Memory B cell (primary cell): ENCODE measurements around the gene SMIM35.
A peak's percentile ranks its signal among the peaks of the same experiment; 100 is the strongest.
"Not testable (repeated sequence)": the region's sequence is repeated elsewhere in the genome, so short reads cannot be mapped to it uniquely, and the experiment has no call there.

Experiments
- ATAC-seq: fragments of 150-1000 bp; cut with Tn5 transposase; 2 replicates; pipeline ENCODE4 v1.10.0; 2021; ENCODE audit warnings: low read depth, mild to moderate bottlenecking, moderate library complexity
- DNase-seq, 2 donors: peaks; one replicate each; pipeline ENCODE4 v3.0.0; 2022; ENCODE audit warnings: low spot score in 2 of 2
- H3K27ac Mint-ChIP-seq: one replicate; pipeline ENCODE4 v1.8.0; 2022; ENCODE audit warnings: mild to moderate bottlenecking, moderate library complexity, mixed read lengths
- H3K27me3 Mint-ChIP-seq: one replicate; pipeline ENCODE4 v1.8.0; 2022; ENCODE audit warnings: mixed read lengths
- H3K36me3 Mint-ChIP-seq: one replicate; pipeline ENCODE4 v1.8.0; 2022; ENCODE audit warnings: mild to moderate bottlenecking, mixed read lengths
- H3K4me1 Mint-ChIP-seq: one replicate; pipeline ENCODE4 v1.8.0; 2022; ENCODE audit warnings: mixed read lengths
- H3K4me3 Mint-ChIP-seq: one replicate; pipeline ENCODE4 v1.8.0; 2022; ENCODE audit warnings: mild to moderate bottlenecking, moderate library complexity, mixed read lengths
- H3K9me3 Mint-ChIP-seq: one replicate; pipeline ENCODE4 v1.8.0; 2022; ENCODE audit warnings: mixed read lengths

The SMIM35 gene

GRCh38 chr11:117983163-117983475, 103.6 kb downstream of the SMIM35 start:
- peaks cover 41% of the 10 kb centered on the region for H3K4me1 Mint-ChIP-seq
- H3K4me3 Mint-ChIP-seq, result no peak overlapping the region
- peaks cover 1% of the 10 kb centered on the region for H3K9me3 Mint-ChIP-seq
- peaks cover 7% of the 10 kb centered on the region for H3K36me3 Mint-ChIP-seq
- DNase-seq (no peak), ATAC-seq (no peak)
- H3K27me3 Mint-ChIP-seq, result no peaks in the 10 kb centered on the region
- peak overlapping the region; percentile 94 for H3K27ac Mint-ChIP-seq

GRCh38 chr11:117980720-117981119, 106.0 kb downstream of the SMIM35 start:
- Mint-ChIP-seq H3K36me3 (peaks cover 10% of the 10 kb centered on the region), H3K27ac (peak overlapping the region; percentile 97), H3K9me3 (peaks cover 1% of the 10 kb centered on the region), H3K4me1 (peaks cover 31% of the 10 kb centered on the region), H3K4me3 (no peak overlapping the region), H3K27me3 (no peaks in the 10 kb centered on the region)
- ATAC-seq (no peak), DNase-seq (no peak)

GRCh38 chr11:117980280-117980679, 106.5 kb downstream of the SMIM35 start:
- ATAC-seq (no peak), DNase-seq (no peak)
- no peaks in the 10 kb centered on the region for H3K27me3 Mint-ChIP-seq
- peak overlapping the region; percentile 9 for H3K4me3 Mint-ChIP-seq
- peak overlapping the region; percentile 97 for H3K27ac Mint-ChIP-seq
- peaks cover 1% of the 10 kb centered on the region for H3K9me3 Mint-ChIP-seq
- peaks cover 31% of the 10 kb centered on the region for H3K4me1 Mint-ChIP-seq
- H3K36me3 Mint-ChIP-seq, result peaks cover 10% of the 10 kb centered on the region

GRCh38 chr11:117979481-117980211, 107.1 kb downstream of the SMIM35 start:
- peak overlapping the region; percentile 97 for H3K27ac Mint-ChIP-seq
- H3K4me1 Mint-ChIP-seq, result peaks cover 24% of the 10 kb centered on the region
- H3K9me3 Mint-ChIP-seq, result peaks cover 1% of the 10 kb centered on the region
- H3K4me3 Mint-ChIP-seq, result peak overlapping the region; percentile 9
- no peaks in the 10 kb centered on the region for H3K27me3 Mint-ChIP-seq
- H3K36me3 Mint-ChIP-seq, result peaks cover 7% of the 10 kb centered on the region
- ATAC-seq (peak; percentile 95), DNase-seq (peak in 1 of 2 donors; percentile 35)

- peaks cover 7% of the 10 kb centered on the region for H3K36me3 Mint-ChIP-seq
- H3K4me1 Mint-ChIP-seq, result peaks cover 22% of the 10 kb centered on the region
- ATAC-seq, result no peak
- peaks cover 1% of the 10 kb centered on the region for H3K9me3 Mint-ChIP-seq
- DNase-seq, result no peak
- H3K27me3 Mint-ChIP-seq, result no peaks in the 10 kb centered on the region
- peak overlapping the region; percentile 97 for H3K27ac Mint-ChIP-seq
- H3K4me3 Mint-ChIP-seq, result no peak overlapping the region
These were observed 107.8 kb downstream of the SMIM35 start for GRCh38 chr11:117978991-117979390.

GRCh38 chr11:117978291-117978910, 108.4 kb downstream of the SMIM35 start:
- not testable (repeated sequence) for DNase-seq, H3K4me3 Mint-ChIP-seq, H3K27me3 Mint-ChIP-seq, H3K27ac Mint-ChIP-seq, ATAC-seq, H3K36me3 Mint-ChIP-seq, H3K9me3 Mint-ChIP-seq
- H3K4me1 Mint-ChIP-seq, result peaks cover 20% of the 10 kb centered on the region

- H3K27me3 Mint-ChIP-seq, DNase-seq, ATAC-seq, H3K36me3 Mint-ChIP-seq, H3K4me3 Mint-ChIP-seq, H3K9me3 Mint-ChIP-seq, H3K27ac Mint-ChIP-seq: not testable (repeated sequence)
- H3K4me1 Mint-ChIP-seq, result peaks cover 21% of the 10 kb centered on the region
These were observed 109.0 kb downstream of the SMIM35 start for GRCh38 chr11:117977612-117978264.

GRCh38 chr11:117977029-117977428, 109.7 kb downstream of the SMIM35 start:
- no peaks in the 10 kb centered on the region for H3K27me3 Mint-ChIP-seq
- peaks cover 23% of the 10 kb centered on the region for H3K4me1 Mint-ChIP-seq
- H3K27ac Mint-ChIP-seq, result no peak overlapping the region
- H3K4me3 Mint-ChIP-seq, result no peak overlapping the region
- peaks cover 7% of the 10 kb centered on the region for H3K36me3 Mint-ChIP-seq
- ATAC-seq (no peak), DNase-seq (no peak)
- no peaks in the 10 kb centered on the region for H3K9me3 Mint-ChIP-seq

- no peak for DNase-seq
- no peaks in the 10 kb centered on the region for H3K27me3 Mint-ChIP-seq
- no peak overlapping the region for H3K27ac Mint-ChIP-seq
- no peak overlapping the region for H3K4me3 Mint-ChIP-seq
- ATAC-seq, result no peak
- H3K9me3 Mint-ChIP-seq, result no peaks in the 10 kb centered on the region
- peaks cover 20% of the 10 kb centered on the region for H3K4me1 Mint-ChIP-seq
- H3K36me3 Mint-ChIP-seq, result peaks cover 7% of the 10 kb centered on the region
These were observed 110.3 kb downstream of the SMIM35 start for GRCh38 chr11:117976445-117976844.

- H3K4me1 Mint-ChIP-seq, result peaks cover 23% of the 10 kb centered on the region
- peaks cover 7% of the 10 kb centered on the region for H3K36me3 Mint-ChIP-seq
- ATAC-seq, result no peak
- no peaks in the 10 kb centered on the region for H3K27me3 Mint-ChIP-seq
- no peaks in the 10 kb centered on the region for H3K9me3 Mint-ChIP-seq
- peak overlapping the region; percentile 29 for H3K27ac Mint-ChIP-seq
- peak overlapping the region; percentile 28 for H3K4me3 Mint-ChIP-seq
- DNase-seq, result no peak
These were observed 113.3 kb downstream of the SMIM35 start for GRCh38 chr11:117973503-117973860.

- peak overlapping the region; percentile 28 for H3K4me3 Mint-ChIP-seq
- peaks cover 23% of the 10 kb centered on the region for H3K4me1 Mint-ChIP-seq
- no peaks in the 10 kb centered on the region for H3K9me3 Mint-ChIP-seq
- H3K27me3 Mint-ChIP-seq, result no peaks in the 10 kb centered on the region
- peaks cover 7% of the 10 kb centered on the region for H3K36me3 Mint-ChIP-seq
- ATAC-seq (no peak), DNase-seq (no peak)
- peak overlapping the region; percentile 29 for H3K27ac Mint-ChIP-seq
These were observed 113.9 kb downstream of the SMIM35 start for GRCh38 chr11:117972629-117973502.

- H3K4me3 Mint-ChIP-seq, result no peak overlapping the region
- ATAC-seq (no peak), DNase-seq (no peak)
- no peaks in the 10 kb centered on the region for H3K27me3 Mint-ChIP-seq
- peaks cover 23% of the 10 kb centered on the region for H3K4me1 Mint-ChIP-seq
- H3K27ac Mint-ChIP-seq, result no peak overlapping the region
- H3K36me3 Mint-ChIP-seq, result peaks cover 1% of the 10 kb centered on the region
- no peaks in the 10 kb centered on the region for H3K9me3 Mint-ChIP-seq
These were observed 114.7 kb downstream of the SMIM35 start for GRCh38 chr11:117972044-117972443.

GRCh38 chr11:117970400-117971024, 116.3 kb downstream of the SMIM35 start:
- no peaks in the 10 kb centered on the region for H3K36me3 Mint-ChIP-seq
- H3K9me3 Mint-ChIP-seq, result no peaks in the 10 kb centered on the region
- H3K4me1 Mint-ChIP-seq, result peaks cover 23% of the 10 kb centered on the region
- H3K27me3 Mint-ChIP-seq, result no peaks in the 10 kb centered on the region
- no peak overlapping the region for H3K4me3 Mint-ChIP-seq
- peak; percentile 64 for ATAC-seq
- DNase-seq, result no peak
- peak overlapping the region; percentile 78 for H3K27ac Mint-ChIP-seq
